Transverse colon (tissue), 3 donors: Measurements from ENCODE around the gene PEAR1.

Source experiments
- POLR2A ChIP-seq: fragments of 450-650 bp; IDR thresholded peaks from one replicate; pipeline ENCODE4 v1.6.1; 2016; ENCODE audit warnings: antibody characterized with exemption, mild to moderate bottlenecking, moderate library complexity
- TF ChIP-seq, protein P1 (sequence below), 5 experiments: fragments of 200-600 bp in 3 of 5; fragments of 450-650 bp in 2 of 5; sonication (generic) in 3 of 5; IDR thresholded peaks; 1 replicate in 2 of 5; 2 replicates in 3 of 5; pipeline ENCODE4 v1.5.1; 2016 to 2017; ENCODE audit warnings: antibody characterized with exemption in 5 of 5, inconsistent platforms in 3 of 5, mild to moderate bottlenecking in 2 of 5, moderate library complexity in 1 of 5

DNA sequence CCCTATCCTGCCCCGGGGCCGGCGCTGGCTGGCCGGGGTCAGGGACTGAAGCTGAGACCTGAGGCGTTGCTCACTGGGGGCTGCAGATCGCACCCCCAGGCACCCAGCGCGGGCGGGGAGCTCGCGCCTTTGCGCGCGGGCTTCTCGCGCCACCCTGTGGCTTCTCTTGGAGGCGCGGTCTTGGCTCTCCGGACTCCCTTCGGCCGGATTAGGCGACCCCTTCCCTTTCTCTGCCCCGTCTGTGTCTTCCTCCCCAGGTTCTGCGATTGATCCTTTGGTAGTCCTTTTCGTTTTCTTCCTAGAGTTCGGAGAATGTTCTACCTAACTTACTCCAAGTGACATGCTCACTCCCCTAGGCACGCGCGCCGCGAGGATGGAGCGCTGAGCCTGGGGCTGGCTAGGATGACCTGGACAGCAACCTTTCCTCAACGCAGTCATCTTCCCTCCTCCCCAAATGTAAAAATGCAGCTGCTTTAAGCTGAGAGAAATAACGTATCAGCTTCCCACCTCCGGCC lies 33.3 kb upstream of the PEAR1 start:
- TF ChIP-seq, protein P1, sequence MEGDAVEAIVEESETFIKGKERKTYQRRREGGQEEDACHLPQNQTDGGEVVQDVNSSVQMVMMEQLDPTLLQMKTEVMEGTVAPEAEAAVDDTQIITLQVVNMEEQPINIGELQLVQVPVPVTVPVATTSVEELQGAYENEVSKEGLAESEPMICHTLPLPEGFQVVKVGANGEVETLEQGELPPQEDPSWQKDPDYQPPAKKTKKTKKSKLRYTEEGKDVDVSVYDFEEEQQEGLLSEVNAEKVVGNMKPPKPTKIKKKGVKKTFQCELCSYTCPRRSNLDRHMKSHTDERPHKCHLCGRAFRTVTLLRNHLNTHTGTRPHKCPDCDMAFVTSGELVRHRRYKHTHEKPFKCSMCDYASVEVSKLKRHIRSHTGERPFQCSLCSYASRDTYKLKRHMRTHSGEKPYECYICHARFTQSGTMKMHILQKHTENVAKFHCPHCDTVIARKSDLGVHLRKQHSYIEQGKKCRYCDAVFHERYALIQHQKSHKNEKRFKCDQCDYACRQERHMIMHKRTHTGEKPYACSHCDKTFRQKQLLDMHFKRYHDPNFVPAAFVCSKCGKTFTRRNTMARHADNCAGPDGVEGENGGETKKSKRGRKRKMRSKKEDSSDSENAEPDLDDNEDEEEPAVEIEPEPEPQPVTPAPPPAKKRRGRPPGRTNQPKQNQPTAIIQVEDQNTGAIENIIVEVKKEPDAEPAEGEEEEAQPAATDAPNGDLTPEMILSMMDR (IDR thresholded peaks at IDR 0.05): peak; percentile 65 to 77 (median 68)
- no peak for TF ChIP-seq POLR2A
